Ovary (tissue), 3 donors: Measurements from ENCODE around the gene ADK.

Experiments
- CTCF ChIP-seq, 3 donors: fragments of 450-650 bp in 2 of 3; fragments of 200-600 bp in 1 of 3; IDR thresholded peaks; one replicate each; pipeline versions ENCODE4 v1.5.1 to v1.8.0; 2016 to 2022; ENCODE audit warnings: antibody characterized with exemption in 3 of 3, mild to moderate bottlenecking in 1 of 3
- POLR2A ChIP-seq: fragments of 450-650 bp; IDR thresholded peaks from one replicate; pipeline ENCODE4 v1.6.1; 2017; ENCODE audit warnings: antibody characterized with exemption, mild to moderate bottlenecking, moderate library complexity
- donor health status: DM: no; HTN: no; CAD: no.

GRCh38 chr10:74330646-74331045 lies 179.6 kb downstream of the ADK start:
- TF ChIP-seq CTCF (IDR thresholded peaks at IDR 0.05) (no peak), POLR2A (no peak)
